Measurements from ENCODE around the gene PRM3. TPM values are rescaled to one million over a fixed set of nuclear protein-coding genes. Genes with fewer than 3 reads are reported as not detected.

Gene PRM3
- polyA plus RNA-seq, 1 donor from 2014 or later, result not detected

GRCh38 chr16:11315510-11315909, 42.1 kb upstream of the PRM3 start:
- Histone ChIP-seq H3K4me2 (ENCODE audit: low read length) (no peak overlapping the region), H3K4me3 (ENCODE audit: low read length) (no peak overlapping the region), H2AFZ (ENCODE audit: low read depth, low read length) (no peak overlapping the region), H3K36me3 (ENCODE audit: insufficient read depth, low read length) (no peaks in the 10 kb centered on the region), H3K9me3 (ENCODE audit: low read length) (no peaks in the 10 kb centered on the region), H3K27ac (ENCODE audit: low read length) (no peak overlapping the region), H3K27me3 (ENCODE audit: insufficient read depth, low read depth, low read length) (no peaks in the 10 kb centered on the region), H3F3A (ENCODE audit: insufficient read depth, low read length, poor library complexity, severe bottlenecking) (no peaks in the 10 kb centered on the region), H3K9me2 (ENCODE audit: insufficient read depth, low read length) (no peaks in the 10 kb centered on the region), H3K9ac (ENCODE audit: low read length) (no peak overlapping the region), H4K20me1 (ENCODE audit: insufficient read depth) (no peaks in the 10 kb centered on the region), H3K79me2 (replicated peaks; ENCODE audit: insufficient read depth, low read length) (no peaks in the 10 kb centered on the region)
- TF ChIP-seq TAF1 (IDR thresholded peaks at IDR 0.05; ENCODE audit: low read depth), result no peak
- TF ChIP-seq, protein P1, sequence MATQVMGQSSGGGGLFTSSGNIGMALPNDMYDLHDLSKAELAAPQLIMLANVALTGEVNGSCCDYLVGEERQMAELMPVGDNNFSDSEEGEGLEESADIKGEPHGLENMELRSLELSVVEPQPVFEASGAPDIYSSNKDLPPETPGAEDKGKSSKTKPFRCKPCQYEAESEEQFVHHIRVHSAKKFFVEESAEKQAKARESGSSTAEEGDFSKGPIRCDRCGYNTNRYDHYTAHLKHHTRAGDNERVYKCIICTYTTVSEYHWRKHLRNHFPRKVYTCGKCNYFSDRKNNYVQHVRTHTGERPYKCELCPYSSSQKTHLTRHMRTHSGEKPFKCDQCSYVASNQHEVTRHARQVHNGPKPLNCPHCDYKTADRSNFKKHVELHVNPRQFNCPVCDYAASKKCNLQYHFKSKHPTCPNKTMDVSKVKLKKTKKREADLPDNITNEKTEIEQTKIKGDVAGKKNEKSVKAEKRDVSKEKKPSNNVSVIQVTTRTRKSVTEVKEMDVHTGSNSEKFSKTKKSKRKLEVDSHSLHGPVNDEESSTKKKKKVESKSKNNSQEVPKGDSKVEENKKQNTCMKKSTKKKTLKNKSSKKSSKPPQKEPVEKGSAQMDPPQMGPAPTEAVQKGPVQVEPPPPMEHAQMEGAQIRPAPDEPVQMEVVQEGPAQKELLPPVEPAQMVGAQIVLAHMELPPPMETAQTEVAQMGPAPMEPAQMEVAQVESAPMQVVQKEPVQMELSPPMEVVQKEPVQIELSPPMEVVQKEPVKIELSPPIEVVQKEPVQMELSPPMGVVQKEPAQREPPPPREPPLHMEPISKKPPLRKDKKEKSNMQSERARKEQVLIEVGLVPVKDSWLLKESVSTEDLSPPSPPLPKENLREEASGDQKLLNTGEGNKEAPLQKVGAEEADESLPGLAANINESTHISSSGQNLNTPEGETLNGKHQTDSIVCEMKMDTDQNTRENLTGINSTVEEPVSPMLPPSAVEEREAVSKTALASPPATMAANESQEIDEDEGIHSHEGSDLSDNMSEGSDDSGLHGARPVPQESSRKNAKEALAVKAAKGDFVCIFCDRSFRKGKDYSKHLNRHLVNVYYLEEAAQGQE (IDR thresholded peaks at IDR 0.05; ENCODE audit: borderline replicate concordance), result no peak
- no peak for TF ChIP-seq SMC3 (conservative IDR thresholded peaks at IDR 0.05; ENCODE audit: poor library complexity)
- TF ChIP-seq RAD21 (conservative IDR thresholded peaks at IDR 0.05), result no peak
- TF ChIP-seq POLR2AphosphoS5 (IDR thresholded peaks at IDR 0.05), result no peak

DNA sequence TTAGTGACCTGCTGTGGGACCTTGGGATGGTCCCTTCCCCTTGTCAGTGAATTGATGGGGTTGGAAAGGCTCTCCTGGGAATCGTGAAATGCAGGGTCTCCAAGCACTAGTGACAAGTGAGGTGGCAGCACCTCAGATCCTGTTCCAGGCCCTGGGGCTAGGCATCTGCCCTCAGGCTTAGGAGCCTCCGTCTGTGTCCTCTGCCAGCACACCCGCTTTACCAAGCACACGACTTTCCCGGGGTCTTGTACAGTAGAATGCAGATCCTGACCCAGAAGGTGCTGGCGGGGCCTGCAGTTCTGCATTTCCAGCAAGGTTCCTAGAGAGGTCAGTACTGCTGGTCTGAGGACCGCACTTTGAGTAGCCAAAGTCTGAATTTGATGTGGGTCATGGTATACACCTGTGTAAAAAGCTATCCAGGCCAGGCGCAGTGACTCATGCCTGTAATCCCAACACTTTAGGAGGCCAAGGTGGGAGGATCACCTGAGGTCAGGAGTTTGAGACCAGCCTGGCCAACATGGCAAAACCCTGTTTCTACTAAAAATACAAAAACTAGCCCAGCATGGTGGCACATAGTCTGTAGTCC, 41.0 kb upstream of the PRM3 start:
- H3F3A ChIP-seq (ENCODE audit: insufficient read depth, low read length, poor library complexity, severe bottlenecking), result no peaks in the 10 kb centered on the region
- no peak overlapping the region for H3K9ac ChIP-seq (ENCODE audit: low read length)
- TF ChIP-seq TAF1 (IDR thresholded peaks at IDR 0.05; ENCODE audit: low read depth), result no peak
- H3K36me3 ChIP-seq (ENCODE audit: insufficient read depth, low read length), result no peaks in the 10 kb centered on the region
- no peak overlapping the region for H2AFZ ChIP-seq (ENCODE audit: low read depth, low read length)
- no peak overlapping the region for H3K27ac ChIP-seq (ENCODE audit: low read length)
- no peaks in the 10 kb centered on the region for H3K9me2 ChIP-seq (ENCODE audit: insufficient read depth, low read length)
- no peaks in the 10 kb centered on the region for H4K20me1 ChIP-seq (ENCODE audit: insufficient read depth)
- H3K9me3 ChIP-seq (ENCODE audit: low read length), result no peaks in the 10 kb centered on the region
- H3K4me3 ChIP-seq (ENCODE audit: low read length), result no peak overlapping the region
- H3K79me2 ChIP-seq (replicated peaks; ENCODE audit: insufficient read depth, low read length), result no peaks in the 10 kb centered on the region
- no peak overlapping the region for H3K4me2 ChIP-seq (ENCODE audit: low read length)
- no peaks in the 10 kb centered on the region for H3K27me3 ChIP-seq (ENCODE audit: insufficient read depth, low read depth, low read length)

DNA sequence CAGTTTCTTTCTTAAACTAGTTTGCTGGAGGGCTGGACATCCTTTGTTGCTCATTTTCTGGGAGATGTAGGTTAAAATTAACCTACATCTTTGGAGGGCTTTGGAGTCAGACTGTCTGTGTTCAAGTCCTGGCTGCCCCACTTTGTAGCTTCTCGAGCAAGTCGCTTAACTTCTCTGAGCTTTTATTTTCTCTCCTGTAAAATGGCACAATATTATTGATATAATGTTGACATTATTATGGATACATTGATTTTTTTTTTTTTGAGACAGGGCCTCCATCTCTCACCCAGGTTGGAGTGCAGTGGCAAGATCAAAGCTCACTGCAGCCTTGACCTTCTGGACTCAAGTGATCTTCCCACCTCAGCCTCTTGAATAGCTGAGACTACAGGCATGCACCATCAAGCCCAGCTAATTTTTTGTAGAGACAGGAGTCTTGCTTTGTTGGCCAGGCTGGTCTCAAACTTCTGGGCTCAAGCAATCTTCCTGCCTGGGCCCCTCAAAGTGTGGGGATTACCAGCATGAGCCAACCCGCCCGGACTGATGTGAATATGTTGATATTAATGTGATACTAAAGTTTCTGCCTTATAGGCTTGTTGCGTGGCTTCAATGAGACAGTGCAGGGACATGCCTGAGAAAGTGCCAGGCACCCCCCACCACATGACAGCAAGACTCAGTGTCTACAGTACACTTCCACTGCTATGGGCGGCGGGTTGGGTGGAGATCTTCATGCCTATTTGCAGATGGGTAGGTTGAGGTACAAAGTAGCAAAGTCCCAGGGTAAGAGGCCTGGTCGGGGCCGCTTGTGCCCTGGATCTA, 40.3 kb upstream of the PRM3 start:
- H3K79me2 ChIP-seq (replicated peaks; ENCODE audit: insufficient read depth, low read length), result no peaks in the 10 kb centered on the region
- no peaks in the 10 kb centered on the region for H3F3A ChIP-seq (ENCODE audit: insufficient read depth, low read length, poor library complexity, severe bottlenecking)
- H2AFZ ChIP-seq (ENCODE audit: low read depth, low read length), result no peak overlapping the region
- no peak overlapping the region for H3K27ac ChIP-seq (ENCODE audit: low read length)
- H3K9ac ChIP-seq (ENCODE audit: low read length), result no peak overlapping the region
- no peak overlapping the region for H3K4me3 ChIP-seq (ENCODE audit: low read length)
- H3K27me3 ChIP-seq (ENCODE audit: insufficient read depth, low read depth, low read length), result no peaks in the 10 kb centered on the region
- H3K9me3 ChIP-seq (ENCODE audit: low read length), result no peaks in the 10 kb centered on the region
- H3K9me2 ChIP-seq (ENCODE audit: insufficient read depth, low read length), result no peaks in the 10 kb centered on the region
- no peaks in the 10 kb centered on the region for H3K36me3 ChIP-seq (ENCODE audit: insufficient read depth, low read length)
- TF ChIP-seq EP300 (conservative IDR thresholded peaks at IDR 0.05; ENCODE audit: poor library complexity, severe bottlenecking) (no peak), RAD21 (conservative IDR thresholded peaks at IDR 0.05) (no peak), TAF1 (IDR thresholded peaks at IDR 0.05; ENCODE audit: low read depth) (no peak), EZH2 (IDR thresholded peaks at IDR 0.05; ENCODE audit: borderline replicate concordance, insufficient read depth, low read length, poor library complexity, severe bottlenecking) (no peak), SMC3 (conservative IDR thresholded peaks at IDR 0.05; ENCODE audit: poor library complexity) (no peak), CTCF (IDR thresholded peaks at IDR 0.05; ENCODE audit: poor library complexity, severe bottlenecking) (no peak)
- TF ChIP-seq, protein P1 (IDR thresholded peaks at IDR 0.05; ENCODE audit: borderline replicate concordance), result no peak
- H4K20me1 ChIP-seq (ENCODE audit: insufficient read depth), result no peaks in the 10 kb centered on the region
- H3K4me2 ChIP-seq (ENCODE audit: low read length), result no peak overlapping the region
